ENCODE measurements around the gene TSC2. TPM values are rescaled to one million over a fixed set of nuclear protein-coding genes. Genes with fewer than 3 reads are reported as not detected.
A peak's percentile ranks its signal among the peaks of the same experiment; 100 is the strongest.

TSC2 gene
- total RNA-seq, 6 donors from 2014 or later = 47.3 to 296 (median 118) TPM

DNA sequence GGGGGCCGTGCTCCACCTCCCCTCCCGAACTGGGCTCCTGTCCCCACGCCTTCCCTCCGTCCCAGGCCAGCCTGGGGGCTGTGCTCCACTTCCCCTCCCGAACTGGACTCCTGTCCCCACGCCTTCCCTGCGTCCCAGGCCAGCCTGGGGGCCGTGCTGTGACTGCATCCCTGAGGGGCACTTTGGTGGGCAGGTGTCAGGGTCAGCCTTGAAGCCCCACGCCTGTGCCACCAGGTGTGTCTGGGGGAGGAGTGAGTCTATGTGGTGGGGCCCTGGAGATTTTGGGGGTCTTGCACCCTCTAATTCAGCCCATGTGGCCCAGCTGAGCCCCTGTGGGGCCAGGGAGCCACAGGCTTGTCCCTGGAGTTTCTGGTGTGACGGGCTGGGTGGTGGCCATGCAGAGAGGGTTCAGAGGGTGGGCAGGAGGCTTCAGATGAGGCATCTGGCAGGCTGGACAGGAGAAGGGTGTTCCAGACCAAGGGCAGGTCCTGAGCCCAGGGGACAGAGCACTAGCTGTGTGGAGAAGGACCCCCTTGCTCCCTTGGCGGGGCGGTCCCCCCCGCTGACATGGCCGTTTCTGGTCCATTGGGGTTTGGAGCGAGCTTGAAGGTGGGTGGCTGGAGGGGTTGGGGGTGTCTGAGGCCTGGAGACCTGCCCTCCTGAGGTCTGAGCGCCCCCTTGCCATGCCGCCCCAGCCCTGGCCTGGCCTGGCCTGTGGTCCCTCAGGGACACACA is 12.9 kb upstream of the TSC2 start:
- Histone ChIP-seq H3K27me3 (no peaks in the 10 kb centered on the region), H3K27ac (peak overlapping the region; percentile 86 to 97 (median 95)), H3K9me3 (no peaks in the 10 kb centered on the region), H3K4me3 (peak overlapping the region; percentile 31 to 83 (median 54)), H3K36me3 (peaks cover 0 to 56% (median 15%) of the 10 kb centered on the region in 4 donors), H3K4me1 (peaks cover 70 to 78% (median 74%) of the 10 kb centered on the region in 4 donors)
- TF ChIP-seq, protein P1, sequence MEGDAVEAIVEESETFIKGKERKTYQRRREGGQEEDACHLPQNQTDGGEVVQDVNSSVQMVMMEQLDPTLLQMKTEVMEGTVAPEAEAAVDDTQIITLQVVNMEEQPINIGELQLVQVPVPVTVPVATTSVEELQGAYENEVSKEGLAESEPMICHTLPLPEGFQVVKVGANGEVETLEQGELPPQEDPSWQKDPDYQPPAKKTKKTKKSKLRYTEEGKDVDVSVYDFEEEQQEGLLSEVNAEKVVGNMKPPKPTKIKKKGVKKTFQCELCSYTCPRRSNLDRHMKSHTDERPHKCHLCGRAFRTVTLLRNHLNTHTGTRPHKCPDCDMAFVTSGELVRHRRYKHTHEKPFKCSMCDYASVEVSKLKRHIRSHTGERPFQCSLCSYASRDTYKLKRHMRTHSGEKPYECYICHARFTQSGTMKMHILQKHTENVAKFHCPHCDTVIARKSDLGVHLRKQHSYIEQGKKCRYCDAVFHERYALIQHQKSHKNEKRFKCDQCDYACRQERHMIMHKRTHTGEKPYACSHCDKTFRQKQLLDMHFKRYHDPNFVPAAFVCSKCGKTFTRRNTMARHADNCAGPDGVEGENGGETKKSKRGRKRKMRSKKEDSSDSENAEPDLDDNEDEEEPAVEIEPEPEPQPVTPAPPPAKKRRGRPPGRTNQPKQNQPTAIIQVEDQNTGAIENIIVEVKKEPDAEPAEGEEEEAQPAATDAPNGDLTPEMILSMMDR (IDR thresholded peaks at IDR 0.05) = no peak
- TF ChIP-seq POLR2A (IDR thresholded peaks at IDR 0.05) (no peak), POLR2AphosphoS5 (IDR thresholded peaks at IDR 0.05) (no peak), EP300 (IDR thresholded peaks at IDR 0.05) (no peak)
- WGBS, 2 donors = 43 to 59% methylated on average over 7 to 10 of the region's 17 CpGs
- DNase-seq = no peak
- ATAC-seq (ENCODE audit: low FRiP score in 2 of 2) = no peak

GRCh38 chr16:2035431-2036199 is 12.2 kb upstream of the TSC2 start:
- TF ChIP-seq, protein P1 (IDR thresholded peaks at IDR 0.05) = no peak
- TF ChIP-seq POLR2A (IDR thresholded peaks at IDR 0.05) (peak in 2 of 4 donors; percentile 10 to 54), EP300 (IDR thresholded peaks at IDR 0.05) (peak in 1 of 4 donors; percentile 17)
- Histone ChIP-seq H3K9me3 (no peaks in the 10 kb centered on the region), H3K27me3 (no peaks in the 10 kb centered on the region), H3K27ac (peak overlapping the region; percentile 86 to 97 (median 95)), H3K4me1 (peaks cover 77 to 85% (median 79%) of the 10 kb centered on the region in 4 donors), H3K36me3 (peaks cover 0 to 53% (median 15%) of the 10 kb centered on the region in 4 donors), H3K4me3 (peak overlapping the region; percentile 31 to 83 (median 54))
- ATAC-seq (ENCODE audit: low FRiP score in 2 of 2) (peak; percentile 38 to 66), DNase-seq (peak; percentile 58 to 89)
- WGBS, 2 donors = 31 to 40% methylated on average over 7 to 33 of the region's 34 CpGs

- DNase-seq = peak in 1 of 2 donors; percentile 82
- TF ChIP-seq POLR2A (IDR thresholded peaks at IDR 0.05) = peak in 1 of 4 donors; percentile 1
- no peak for TF ChIP-seq EP300 (IDR thresholded peaks at IDR 0.05)
- TF ChIP-seq POLR2AphosphoS5 (IDR thresholded peaks at IDR 0.05) = no peak
- TF ChIP-seq, protein P1 (IDR thresholded peaks at IDR 0.05) = no peak
- 67 to 69% methylated on average over 15 to 42 of the region's 47 CpGs for WGBS, 2 donors
- no peak for ATAC-seq (ENCODE audit: low FRiP score in 2 of 2)
- Histone ChIP-seq H3K27ac (peak overlapping the region; percentile 86 to 97 (median 95)), H3K4me3 (peak overlapping the region; percentile 31 to 83 (median 54)), H3K36me3 (peaks cover 0 to 53% (median 15%) of the 10 kb centered on the region in 4 donors), H3K27me3 (no peaks in the 10 kb centered on the region), H3K4me1 (peaks cover 80 to 93% (median 87%) of the 10 kb centered on the region in 4 donors), H3K9me3 (no peaks in the 10 kb centered on the region)
Observed at GRCh38 chr16:2036200-2036966, 11.4 kb upstream of the TSC2 start.

- Histone ChIP-seq H3K27me3 (no peaks in the 10 kb centered on the region), H3K36me3 (peaks cover 0 to 53% (median 15%) of the 10 kb centered on the region in 4 donors), H3K4me3 (peak overlapping the region; percentile 3 to 83 (median 54)), H3K9me3 (no peaks in the 10 kb centered on the region), H3K4me1 (peaks cover 84 to 96% (median 93%) of the 10 kb centered on the region in 4 donors), H3K27ac (peak overlapping the region; percentile 90 to 97 (median 95))
- 69 to 86% methylated on average over 5 to 15 of the region's 15 CpGs for WGBS, 2 donors
- DNase-seq (peak in 1 of 2 donors; percentile 83), ATAC-seq (ENCODE audit: low FRiP score in 2 of 2) (no peak)
- TF ChIP-seq POLR2AphosphoS5 (IDR thresholded peaks at IDR 0.05) (no peak), EP300 (IDR thresholded peaks at IDR 0.05) (no peak), POLR2A (IDR thresholded peaks at IDR 0.05) (no peak)
- TF ChIP-seq, protein P1 (IDR thresholded peaks at IDR 0.05) = no peak
Observed at GRCh38 chr16:2037115-2037514, 10.7 kb upstream of the TSC2 start.

All from upper lobe of left lung (tissue), 6 donors.